Pancreas (tissue), 10 donors: Measurements from ENCODE around the gene NME5. TPM values are rescaled to one million over a fixed set of nuclear protein-coding genes. Genes with fewer than 3 reads are reported as not detected.
A peak's percentile ranks its signal among the peaks of the same experiment; 100 is the strongest.

Experiments used
- ATAC-seq, 4 donors: fragments of 200-7000 bp; cut with Tn5 transposase; one replicate each; pipeline versions ENCODE4 v1.8.0 to v1.9.1; 2020; ENCODE audit warnings: mild to moderate bottlenecking in 4 of 4, moderate library complexity in 4 of 4
- DNase-seq, 6 donors: peaks; one replicate each; pipeline ENCODE4 v3.0.0-alpha.2; 2020
- FAIRE-seq: peaks from 2 replicates; lab custom pipeline; 2012; peaks lifted over from hg19 to GRCh38; lab: Jason Lieb, UNC
- H3K27ac ChIP-seq, 4 donors: fragments of 200-600 bp; sonication (generic); 1 replicate in 3 of 4; 2 replicates in 1 of 4; pipeline versions ENCODE4 v1.5.0 to v1.8.0; 2020
- H3K27me3 ChIP-seq, 4 donors: fragments of 200-600 bp; one replicate each; pipeline ENCODE4 v1.8.0; 2021
- H3K36me3 ChIP-seq, 3 donors: fragments of 200-600 bp; sonication (generic) in 1 of 3; one replicate each; pipeline versions ENCODE4 v1.5.0 to v1.8.0; 2020 to 2021
- H3K4me1 ChIP-seq, 3 donors: fragments of 200-600 bp; one replicate each; pipeline ENCODE4 v1.8.0; 2021
- H3K4me3 ChIP-seq, 4 donors: fragments of 200-600 bp; sonication (generic) in 2 of 4; one replicate each; pipeline versions ENCODE4 v1.5.0 to v1.8.0; 2020 to 2021
- H3K9me3 ChIP-seq, 4 donors: fragments of 200-600 bp; one replicate each; pipeline ENCODE4 v1.8.0; 2021
- WGBS, 2 donors: extraction: QIAGEN DNeasy Blood & Tissue Kit; methylation state at CpG; one replicate each; pipeline ENCODE4 v1.1.7; 2013; 5-methylcytosine and 5-hydroxymethylcytosine counted together
- intact Hi-C, 3 donors: fragments of 100-400 bp; cut with DNase I; formaldehyde crosslinking; loops; one replicate each; pipeline versions ENCODE4 v1.11.1 to v1.14.2; 2022
- polyA plus RNA-seq, 2 donors: library from polyadenylated mRNA; stranded (reverse); fragments of 200-250 nt; gene quantifications; one replicate each; pipeline ENCODE4 v1.2.3, GENCODE V29; 2013
- total RNA-seq, 6 donors: library from RNA; stranded (reverse); fragmentation: NEBNext Ultra II Directional in 4 of 6; extraction: Animal tissue kit (Norgen Biotek cat#: 25700) in 4 of 6; gene quantifications; one replicate each; pipeline versions ENCODE4 v1.2.1 to v1.2.4, GENCODE V29; 2021 to 2023
- TF ChIP-seq, protein P1 (sequence below), 4 donors: fragments of 200-600 bp; sonication (generic) in 3 of 4; IDR thresholded peaks; one replicate each; pipeline versions ENCODE4 v1.5.0 to v1.8.0; 2021; ENCODE audit warnings: antibody characterized with exemption in 4 of 4
- donor health status: healthy with polysubstance abuse.
- donor health status: DM: no; HTN: no; CAD: no; lungs with moderate emphysema.
- donor health status: DM: no; HTN: no; CAD: no.
- donor health status: control.
- donor health status: control.
- donor health status: Bipolar disorder and iron deficiency.
- donor health status: DM: yes; HTN: yes; CAD: no.
- donor health status: DM: no; HTN: no; CAD: no.
- donor health status: DM: no; HTN: no; CAD: no.
- donor health status: DM: yes; HTN: yes; CAD: no.

NME5 gene
- total and polyA plus RNA-seq, 8 donors, result 1.8 to 9.2 (median 3.0) TPM

DNA sequence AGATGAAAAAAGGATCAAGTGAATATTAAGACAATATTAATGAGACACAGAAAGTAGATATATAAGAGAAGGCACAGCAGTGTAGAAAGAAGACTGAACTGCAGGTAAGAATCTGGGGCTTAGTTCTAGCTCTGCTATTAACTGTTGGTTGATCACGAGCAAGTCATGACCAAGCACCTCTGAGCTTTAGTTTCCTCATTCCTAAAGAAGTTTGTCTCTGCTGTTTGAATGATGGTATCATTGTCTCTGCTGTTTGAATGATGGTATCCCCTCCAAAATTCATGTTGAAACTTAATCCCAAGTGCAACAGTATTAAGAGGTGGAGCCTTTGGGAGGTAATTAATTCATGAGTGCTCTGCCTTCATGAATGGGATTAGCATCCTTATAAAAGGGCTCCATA lies 2.5 kb upstream of the NME5 start:
- H3K4me1 ChIP-seq, result peaks cover 0 to 7% (median 0%) of the 10 kb centered on the region in 3 donors
- no peaks in the 10 kb centered on the region for H3K36me3 ChIP-seq
- DNase-seq, result no peak
- H3K9me3 ChIP-seq, result no peaks in the 10 kb centered on the region
- intact Hi-C loops, result no loop called here
- H3K27me3 ChIP-seq, result no peaks in the 10 kb centered on the region
- no peak for ATAC-seq
- H3K4me3 ChIP-seq, result no peak overlapping the region
- WGBS, 2 donors, result 52 to 60% methylated on average over 1 of the region's 1 CpG
- TF ChIP-seq, protein P1, sequence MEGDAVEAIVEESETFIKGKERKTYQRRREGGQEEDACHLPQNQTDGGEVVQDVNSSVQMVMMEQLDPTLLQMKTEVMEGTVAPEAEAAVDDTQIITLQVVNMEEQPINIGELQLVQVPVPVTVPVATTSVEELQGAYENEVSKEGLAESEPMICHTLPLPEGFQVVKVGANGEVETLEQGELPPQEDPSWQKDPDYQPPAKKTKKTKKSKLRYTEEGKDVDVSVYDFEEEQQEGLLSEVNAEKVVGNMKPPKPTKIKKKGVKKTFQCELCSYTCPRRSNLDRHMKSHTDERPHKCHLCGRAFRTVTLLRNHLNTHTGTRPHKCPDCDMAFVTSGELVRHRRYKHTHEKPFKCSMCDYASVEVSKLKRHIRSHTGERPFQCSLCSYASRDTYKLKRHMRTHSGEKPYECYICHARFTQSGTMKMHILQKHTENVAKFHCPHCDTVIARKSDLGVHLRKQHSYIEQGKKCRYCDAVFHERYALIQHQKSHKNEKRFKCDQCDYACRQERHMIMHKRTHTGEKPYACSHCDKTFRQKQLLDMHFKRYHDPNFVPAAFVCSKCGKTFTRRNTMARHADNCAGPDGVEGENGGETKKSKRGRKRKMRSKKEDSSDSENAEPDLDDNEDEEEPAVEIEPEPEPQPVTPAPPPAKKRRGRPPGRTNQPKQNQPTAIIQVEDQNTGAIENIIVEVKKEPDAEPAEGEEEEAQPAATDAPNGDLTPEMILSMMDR (IDR thresholded peaks at IDR 0.05), result no peak
- no peak for FAIRE-seq
- H3K27ac ChIP-seq, result no peak overlapping the region

- intact Hi-C loops, result no loop called here
- DNase-seq, result no peak
These were observed 1.0 kb upstream of the NME5 start for GRCh38 chr5:138140268-138140667.

GRCh38 chr5:138139781-138140090 lies 508 bp upstream of the NME5 start:
- DNase-seq, result no peak
- no peak for ATAC-seq
- Histone ChIP-seq H3K27ac (no peak overlapping the region), H3K4me1 (peaks cover 0 to 7% (median 0%) of the 10 kb centered on the region in 3 donors), H3K9me3 (no peaks in the 10 kb centered on the region), H3K36me3 (no peaks in the 10 kb centered on the region), H3K27me3 (no peaks in the 10 kb centered on the region), H3K4me3 (peak overlapping the region in 2 of 4 donors; percentile 61 to 67)
- intact Hi-C loops, result loop anchor here in 2 of 3 donors (10.0 kb wide), 1 partner anchor 65 kb away; no protein-coding TSS in a partner anchor
- FAIRE-seq, result no peak
- 50 to 54% methylated on average over 3 of the region's 3 CpGs for WGBS, 2 donors
- TF ChIP-seq, protein P1 (IDR thresholded peaks at IDR 0.05), result no peak

More at GRCh38 chr5:138140268-138140667, 1.0 kb upstream of the NME5 start:
- FAIRE-seq, result no peak
- TF ChIP-seq, protein P1 (IDR thresholded peaks at IDR 0.05), result no peak
- Histone ChIP-seq H3K4me1 (peaks cover 0 to 7% (median 0%) of the 10 kb centered on the region in 3 donors), H3K36me3 (no peaks in the 10 kb centered on the region), H3K27me3 (no peaks in the 10 kb centered on the region), H3K27ac (no peak overlapping the region), H3K9me3 (no peaks in the 10 kb centered on the region), H3K4me3 (no peak overlapping the region)
- 41 to 56% methylated on average over 4 of the region's 4 CpGs for WGBS, 2 donors
- ATAC-seq, result no peak

- no peaks in the 10 kb centered on the region for H3K27me3 ChIP-seq
- H3K4me3 ChIP-seq, result no peak overlapping the region
- no peaks in the 10 kb centered on the region for H3K9me3 ChIP-seq
- no peaks in the 10 kb centered on the region for H3K36me3 ChIP-seq
- ATAC-seq (no peak), DNase-seq (no peak), FAIRE-seq (no peak)
- no peak overlapping the region for H3K27ac ChIP-seq
- H3K4me1 ChIP-seq, result no peaks in the 10 kb centered on the region
- TF ChIP-seq, protein P1 (IDR thresholded peaks at IDR 0.05), result no peak
- 83 to 90% methylated on average over 7 of the region's 7 CpGs for whole genome bisulfite sequencing, 2 donors
- intact Hi-C loops, result loop anchor here in 2 of 3 donors (10.0 kb wide), 1 partner anchor 58 kb away; no protein-coding TSS in a partner anchor
These were observed 6.7 kb downstream of the NME5 start for GRCh38 chr5:138132543-138132942.

DNA sequence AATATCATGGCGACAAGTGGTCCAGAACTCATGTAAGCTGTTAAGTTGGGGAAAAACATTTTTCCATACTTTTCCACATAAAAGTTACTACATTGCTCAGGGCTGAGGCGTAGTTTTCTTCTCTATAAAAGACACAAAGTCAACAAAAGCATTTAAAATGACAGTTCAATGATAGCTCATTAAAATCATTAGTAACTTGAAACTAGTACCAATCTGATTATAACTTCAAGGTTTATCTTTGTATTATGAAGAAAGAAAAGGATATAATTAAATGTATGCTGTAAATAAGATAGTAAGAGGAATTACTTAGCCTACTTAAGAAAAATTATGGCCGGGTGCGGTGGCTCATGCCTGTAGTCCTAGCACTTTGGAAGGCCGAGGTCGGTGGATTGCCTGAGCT lies 9.9 kb downstream of the NME5 start:
- intact Hi-C loops, result no loop called here
- ATAC-seq (no peak), DNase-seq (no peak), FAIRE-seq (no peak)
- TF ChIP-seq, protein P1 (IDR thresholded peaks at IDR 0.05), result no peak
- Histone ChIP-seq H3K36me3 (no peaks in the 10 kb centered on the region), H3K9me3 (no peaks in the 10 kb centered on the region), H3K4me3 (no peak overlapping the region), H3K27me3 (no peaks in the 10 kb centered on the region), H3K27ac (no peak overlapping the region), H3K4me1 (no peaks in the 10 kb centered on the region)
- 90 to 95% methylated on average over 6 of the region's 6 CpGs for WGBS, 2 donors
